MM.1S (cell line): Measurements from ENCODE around the gene DHX36.

Experiments
- CTCF ChIP-seq: fragments of 300-600 bp; sonication (generic); IDR thresholded peaks from 2 replicates; pipeline ENCODE4 v1.5.1; 2016; ENCODE audit warnings: antibody characterized with exemption, low read length, mixed read lengths
- EZH2 ChIP-seq: fragments of 300-600 bp; sonication (generic); optimal IDR thresholded peaks from 2 replicates; pipeline ENCODE3; 2017; ENCODE audit warnings: low read depth, mild to moderate bottlenecking, antibody characterized with exemption, low read length, mixed read lengths
- EZH2phosphoT487 ChIP-seq: fragments of 300-600 bp; sonication (generic); IDR thresholded peaks from 2 replicates; pipeline ENCODE4 v1.6.1; 2018; ENCODE audit warnings: antibody characterized with exemption, low read length

DNA sequence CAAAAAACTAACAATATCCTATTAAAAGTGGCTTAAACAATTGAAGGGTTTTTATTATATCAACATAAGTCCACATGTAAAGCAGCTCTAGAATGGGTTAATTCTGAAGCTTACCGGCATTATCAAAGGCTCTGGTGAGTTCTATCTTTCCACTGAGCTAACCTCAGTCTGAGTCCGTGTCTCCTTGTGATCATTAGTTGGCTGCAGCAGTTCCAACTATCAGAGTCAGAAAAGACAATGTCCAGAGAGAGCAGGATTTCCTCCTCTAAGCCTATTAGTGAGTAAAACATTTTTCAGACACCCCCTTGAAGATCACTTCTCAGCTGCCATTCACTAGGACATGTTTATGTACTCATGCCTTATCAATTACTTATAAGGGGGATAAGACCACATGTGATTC lies 49.9 kb downstream of the DHX36 start:
- TF ChIP-seq CTCF (no peak), EZH2phosphoT487 (no peak), EZH2 (no peak)
